PC-3 (cell line): ENCODE data around the gene LMTK2. TPM values are rescaled to one million over a fixed set of nuclear protein-coding genes. Genes with fewer than 3 reads are reported as not detected.

ENCODE experiments used
- ATAC-seq: fragments of 200-7000 bp; cut with Tn5 transposase; 2 replicates; pipeline ENCODE4 v1.9.1; 2020; ENCODE audit warnings: mild to moderate bottlenecking, moderate library complexity
- BruUV-seq: library from RNA; stranded (reverse); fragments of 400-500 nt; replicated peaks from 2 replicates; lab custom pipeline; 2021; lab: Mats Ljungman, UMichigan
- CTCF ChIA-PET: fragments of 300-600 bp; sonication (Branson Sonifier 250); formaldehyde crosslinking; loops from one replicate; lab custom pipeline; 2022; ENCODE audit warnings: antibody characterized with exemption; lab: Charles Lee
- POLR2A ChIA-PET: fragments of 300-600 bp; sonication (Branson Sonifier 250); formaldehyde crosslinking; loops from one replicate; lab custom pipeline; 2022; ENCODE audit warnings: antibody characterized with exemption; ENCODE audit not compliant: unreplicated experiment; lab: Charles Lee
- DNase-seq: peaks from one replicate; pipeline ENCODE4 v3.0.0-alpha.2; 2015
- H2AFZ ChIP-seq: fragments of 300-600 bp; sonication (generic); 2 replicates; pipeline ENCODE4 v1.6.0; 2016; ENCODE audit warnings: antibody characterized with exemption, low read length
- H3F3A ChIP-seq: fragments of 300-600 bp; sonication (generic); one replicate; pipeline ENCODE4 v1.6.0; 2017; ENCODE audit warnings: antibody characterized with exemption, low read length, control low read depth, mild to moderate bottlenecking; ENCODE audit not compliant: unreplicated experiment
- H3K27ac ChIP-seq: fragments of 300-600 bp; sonication (generic); 2 replicates; pipeline ENCODE4 v1.5.1; 2016; ENCODE audit warnings: mild to moderate bottlenecking, low read length
- H3K27me3 ChIP-seq: fragments of 300-600 bp; sonication (generic); 2 replicates; pipeline ENCODE4 v1.6.1; 2016; ENCODE audit warnings: low read length, mixed read lengths
- H3K36me3 ChIP-seq: fragments of 300-600 bp; sonication (generic); 2 replicates; pipeline ENCODE4 v1.6.1; 2016; ENCODE audit warnings: low read depth, mixed run types, low read length, mixed read lengths
- H3K4me1 ChIP-seq: fragments of 300-600 bp; sonication (generic); 2 replicates; pipeline ENCODE4 v1.5.1; 2016; ENCODE audit warnings: low read length; ENCODE audit not compliant: insufficient read depth
- H3K4me2 ChIP-seq: fragments of 300-600 bp; sonication (generic); 2 replicates; pipeline ENCODE4 v1.6.0; 2016; ENCODE audit warnings: low read length
- H3K4me3 ChIP-seq: fragments of 300-600 bp; sonication (generic); 2 replicates; pipeline ENCODE4 v1.5.1; 2016; ENCODE audit warnings: mild to moderate bottlenecking, low read length, mixed read lengths
- H3K79me2 ChIP-seq: fragments of 300-600 bp; sonication (generic); 2 replicates; pipeline ENCODE4 v1.6.1; 2017; ENCODE audit warnings: low read length, mixed read lengths
- H3K9ac ChIP-seq: fragments of 300-600 bp; sonication (generic); 2 replicates; pipeline ENCODE4 v1.6.0; 2016; ENCODE audit warnings: mild to moderate bottlenecking, low read length
- H3K9me2 ChIP-seq: fragments of 300-600 bp; sonication (generic); replicated peaks from 2 replicates; pipeline ENCODE4 v1.6.1; 2016; ENCODE audit warnings: mixed run types, low read length, mixed read lengths
- H3K9me3 ChIP-seq: fragments of 300-600 bp; sonication (generic); 2 replicates; pipeline ENCODE4 v1.6.1; 2016; ENCODE audit warnings: low read length, mixed read lengths
- H4K20me1 ChIP-seq: fragments of 300-600 bp; sonication (generic); 2 replicates; pipeline ENCODE4 v1.6.1; 2016; ENCODE audit warnings: low read length, mixed read lengths
- CTCF ChIP-seq: fragments of 300-600 bp; sonication (generic); conservative IDR thresholded peaks from 2 replicates; pipeline ENCODE4 v1.5.1; 2017; ENCODE audit warnings: antibody characterized with exemption, low read depth, mild to moderate bottlenecking, low read length
- EZH2 ChIP-seq: fragments of 300-600 bp; sonication (generic); IDR thresholded peaks from one replicate; pipeline ENCODE4 v1.6.1; 2017; ENCODE audit warnings: antibody characterized with exemption, mild to moderate bottlenecking, low read length; ENCODE audit not compliant: unreplicated experiment
- EZH2phosphoT487 ChIP-seq: fragments of 300-600 bp; sonication (generic); IDR thresholded peaks from 2 replicates; pipeline ENCODE4 v1.6.1; 2018; ENCODE audit warnings: mild to moderate bottlenecking, antibody characterized with exemption, low read length, borderline replicate concordance
- intact Hi-C: fragments of 100-400 bp; cut with micrococcal nuclease; formaldehyde crosslinking; loops from 2 replicates; pipeline ENCODE4 v1.9.0; 2023
- total RNA-seq: library from RNA; depleted of rRNA; stranded (reverse); fragments of >200 nt; gene quantifications from 2 replicates; pipeline ENCODE4 v1.2.3, GENCODE V29; 2014

LMTK2 gene
- total RNA-seq, 1 experiment from 2014 or later, result 9.0 TPM

GRCh38 chr7:98086281-98086718, 20.4 kb upstream of the LMTK2 start:
- Histone ChIP-seq H3K4me1 (peaks cover 23% of the 10 kb centered on the region), H3K9me3 (no peaks in the 10 kb centered on the region), H3K9ac (peak overlapping the region; percentile 82), H3K27me3 (no peaks in the 10 kb centered on the region), H3F3A (no peaks in the 10 kb centered on the region), H3K27ac (peak overlapping the region; percentile 98), H4K20me1 (no peaks in the 10 kb centered on the region), H2AFZ (peak overlapping the region; percentile 24), H3K4me3 (no peak overlapping the region; the same call in 1 of the 2 replicates), H3K4me2 (peak overlapping the region; percentile 68), H3K79me2 (no peaks in the 10 kb centered on the region), H3K9me2 (no peaks in the 10 kb centered on the region), H3K36me3 (no peaks in the 10 kb centered on the region)
- DNase-seq (peak; percentile 97), ATAC-seq (peak; percentile 88)
- ChIA-PET POLR2A (interaction anchor here (0.6 kb wide), 1 partner anchor 99 kb away, joined by 5 read pairs; no protein-coding TSS in a partner anchor), CTCF (no interaction called here)
- intact Hi-C loops, result loop anchor here (1.0 kb wide), 1 partner anchor 82 kb away; no protein-coding TSS in a partner anchor
- no TSS peak for BruUV-seq
- TF ChIP-seq CTCF, result no peak
- 0 out of 2 replicates have a peak, but pooled peaks have one; percentile 39 for TF ChIP-seq EZH2phosphoT487

GRCh38 chr7:98088109-98088508, 18.6 kb upstream of the LMTK2 start:
- intact Hi-C loops, result no loop called here
- H3K9me2 ChIP-seq, result no peaks in the 10 kb centered on the region
- no peak overlapping the region for H2AFZ ChIP-seq
- TF ChIP-seq EZH2phosphoT487, result no peak
- no peak for TF ChIP-seq CTCF
- TF ChIP-seq EZH2, result no peak
- H3K4me2 ChIP-seq, result no peak overlapping the region
- ChIA-PET CTCF (no interaction called here), POLR2A (no interaction called here)
- H3K9me3 ChIP-seq, result no peaks in the 10 kb centered on the region
- ATAC-seq, result no peak
- no peaks in the 10 kb centered on the region for H3F3A ChIP-seq
- no peaks in the 10 kb centered on the region for H3K79me2 ChIP-seq
- H3K4me1 ChIP-seq, result peaks cover 23% of the 10 kb centered on the region
- H3K27me3 ChIP-seq, result no peaks in the 10 kb centered on the region
- no peaks in the 10 kb centered on the region for H3K36me3 ChIP-seq
- no peaks in the 10 kb centered on the region for H4K20me1 ChIP-seq
- no peak overlapping the region for H3K27ac ChIP-seq
- H3K4me3 ChIP-seq, result no peak overlapping the region
- no TSS peak for BruUV-seq
- DNase-seq, result no peak
- no peak overlapping the region for H3K9ac ChIP-seq

GRCh38 chr7:98090116-98090515, 16.5 kb upstream of the LMTK2 start:
- H3K27ac ChIP-seq, result no peak overlapping the region
- no peak overlapping the region for H3K9ac ChIP-seq
- intact Hi-C loops, result no loop called here
- H3K79me2 ChIP-seq, result no peaks in the 10 kb centered on the region
- H3K36me3 ChIP-seq, result no peaks in the 10 kb centered on the region
- TF ChIP-seq EZH2 (no peak), EZH2phosphoT487 (no peak), CTCF (no peak)
- no peak overlapping the region for H3K4me3 ChIP-seq
- no peaks in the 10 kb centered on the region for H3K9me2 ChIP-seq
- peaks cover 19% of the 10 kb centered on the region for H3K4me1 ChIP-seq
- POLR2A ChIA-PET, result no interaction called here
- H3K4me2 ChIP-seq, result no peak overlapping the region
- CTCF ChIA-PET, result no interaction called here
- no peaks in the 10 kb centered on the region for H3F3A ChIP-seq
- BruUV-seq, result no TSS peak
- no peaks in the 10 kb centered on the region for H3K9me3 ChIP-seq
- H3K27me3 ChIP-seq, result no peaks in the 10 kb centered on the region
- no peak for ATAC-seq
- no peak for DNase-seq
- no peak overlapping the region for H2AFZ ChIP-seq
- H4K20me1 ChIP-seq, result no peaks in the 10 kb centered on the region
